Measurements from ENCODE around the gene FCHSD1. TPM values are rescaled to one million over a fixed set of nuclear protein-coding genes. Genes with fewer than 3 reads are reported as not detected.

FCHSD1 gene
- total and polyA plus RNA-seq, 12 donors: 1.2 to 6.8 (median 2.8) TPM

GRCh38 chr5:141618804-141619554 is 32.2 kb downstream of the FCHSD1 start, which contains the start of gene DIAPH1:
TSS of gene DIAPH1 (minus strand) at chr5:141619000. CDS start at chr5:141618914, 86 bp downstream.
- H3K27ac ChIP-seq: peak within 1 kb of the TSS; percentile 86 to 99 (median 96)
- H3K9me3 ChIP-seq: no peaks in the 10 kb centered on the region
- peaks cover 0 to 63% (median 31%) of the 10 kb centered on the region in 9 donors for H3K4me1 ChIP-seq
- WGBS, 2 donors: 2% methylated on average over 64 to 70 of the region's 70 CpGs
- ATAC-seq (peak; percentile 95 to 97 (median 96)), DNase-seq (peak; percentile 96)
- intact Hi-C loops (cut with DNase I): loop anchor here in 8 of 10 donors (1.0 to 2.0 kb wide), 4 partner anchors 24 to 27 kb away; no protein-coding TSS in a partner anchor
- H3K27me3 ChIP-seq: no peaks in the 10 kb centered on the region
- peaks cover 0 to 44% (median 22%) of the 10 kb centered on the region in 9 donors for H3K36me3 ChIP-seq
- peak; percentile 97 to 99 (median 99) for TF ChIP-seq CTCF (IDR thresholded peaks at IDR 0.05)
- H3K4me3 ChIP-seq: peak within 1 kb of the TSS; percentile 62 to 99 (median 94)

GRCh38 chr5:141618030-141618803 is 33.0 kb downstream of the FCHSD1 start:
- no peak for TF ChIP-seq CTCF (IDR thresholded peaks at IDR 0.05)
- intact Hi-C loops (cut with DNase I): loop anchor here in 2 of 10 donors (2.0 kb wide), 1 partner anchor 25 kb away; no protein-coding TSS in a partner anchor
- Histone ChIP-seq H3K27me3 (no peaks in the 10 kb centered on the region), H3K4me3 (peak overlapping the region; percentile 62 to 99 (median 94)), H3K9me3 (no peaks in the 10 kb centered on the region), H3K36me3 (peaks cover 0 to 36% (median 18%) of the 10 kb centered on the region in 9 donors), H3K27ac (peak overlapping the region; percentile 86 to 99 (median 96)), H3K4me1 (peaks cover 0 to 64% (median 38%) of the 10 kb centered on the region in 9 donors)
- WGBS, 2 donors: 0 to 1% methylated on average over 31 to 36 of the region's 36 CpGs
- DNase-seq: peak; percentile 29 to 62
- peak; percentile 32 to 50 (median 46) for ATAC-seq

DNA sequence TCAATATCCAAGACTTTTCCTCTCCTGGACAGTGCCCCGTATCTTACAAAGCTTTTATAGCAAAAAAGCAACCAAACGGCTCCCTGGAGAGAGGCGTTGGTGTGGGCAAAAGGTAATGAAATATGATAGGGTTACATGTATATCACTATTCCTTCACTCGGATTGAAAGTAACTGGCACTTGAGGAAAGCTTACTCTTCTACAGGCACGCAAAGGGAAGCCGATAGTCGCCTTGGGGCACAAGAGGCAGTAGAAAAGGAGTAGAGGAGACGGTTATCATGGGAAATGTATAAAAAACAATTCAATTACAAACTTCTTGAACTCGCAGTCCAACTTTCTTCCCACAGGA is 33.6 kb downstream of the FCHSD1 start:
- ATAC-seq (no peak), DNase-seq (no peak)
- intact Hi-C loops (cut with DNase I): loop anchor here in 2 of 10 donors (2.0 kb wide), 1 partner anchor 25 kb away; no protein-coding TSS in a partner anchor
- Histone ChIP-seq H3K4me3 (peak overlapping the region; percentile 62 to 99 (median 94)), H3K27me3 (no peaks in the 10 kb centered on the region), H3K36me3 (peaks cover 0 to 31% (median 18%) of the 10 kb centered on the region in 9 donors), H3K4me1 (peaks cover 0 to 66% (median 44%) of the 10 kb centered on the region in 9 donors), H3K9me3 (no peaks in the 10 kb centered on the region), H3K27ac (peak overlapping the region; percentile 86 to 99 (median 96))
- 6 to 13% methylated on average over 9 of the region's 9 CpGs for WGBS, 2 donors
- TF ChIP-seq CTCF (IDR thresholded peaks at IDR 0.05): no peak

DNA sequence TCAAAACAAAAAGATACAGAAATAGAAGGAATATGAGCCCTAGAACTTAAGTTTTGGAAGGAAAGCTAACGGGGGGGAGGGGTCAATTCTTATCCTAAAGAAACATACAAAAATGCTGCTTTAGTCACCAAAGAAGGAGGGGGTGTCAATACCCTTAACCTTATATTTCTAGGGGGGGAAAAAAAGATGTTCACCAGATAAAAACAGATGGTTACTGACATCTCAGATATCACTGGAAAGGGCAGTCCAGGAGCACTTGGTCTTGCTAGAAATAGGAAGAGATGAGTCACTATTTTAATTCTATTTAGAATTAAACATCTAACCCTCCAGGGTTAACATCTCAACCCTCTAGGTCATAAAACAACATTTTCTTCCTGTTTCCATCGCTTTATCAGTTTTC is 34.1 kb downstream of the FCHSD1 start:
- DNase-seq (no peak), ATAC-seq (no peak)
- Histone ChIP-seq H3K4me3 (peak overlapping the region in 9 of 10 donors; percentile 62 to 99 (median 95)), H3K27ac (peak overlapping the region in 9 of 10 donors; percentile 86 to 99 (median 97)), H3K27me3 (no peaks in the 10 kb centered on the region), H3K4me1 (peaks cover 0 to 68% (median 45%) of the 10 kb centered on the region in 9 donors), H3K36me3 (peaks cover 0 to 25% (median 18%) of the 10 kb centered on the region in 9 donors), H3K9me3 (no peaks in the 10 kb centered on the region)
- intact Hi-C loops (cut with DNase I): no loop called here
- 49 to 58% methylated on average over 2 of the region's 2 CpGs for WGBS, 2 donors
- no peak for TF ChIP-seq CTCF (IDR thresholded peaks at IDR 0.05)

Measured in heart right ventricle (tissue), 16 donors.